B cell (primary cell): ENCODE results near the gene DISP1. TPM values are rescaled to one million over a fixed set of nuclear protein-coding genes. Genes with fewer than 3 reads are reported as not detected.

Experiments
- ATAC-seq: fragments of 200-7000 bp; cut with Tn5 transposase; one replicate; pipeline ENCODE4 v1.10.0; 2021; ENCODE audit warnings: low read depth, mild to moderate bottlenecking, moderate number of reproducible peaks, moderate library complexity
- CTCF ChIA-PET: fragments of 350-600 bp; sonication (Branson Sonifier 250); formaldehyde crosslinking; loops from one replicate; lab custom pipeline; 2021; ENCODE audit warnings: antibody characterized with exemption, inconsistent platforms; lab: Charles Lee
- POLR2A ChIA-PET: fragments of 350-600 bp; sonication (Branson Sonifier 250); formaldehyde crosslinking; loops from one replicate; lab custom pipeline; 2021; ENCODE audit warnings: antibody characterized with exemption; lab: Charles Lee
- DNase-seq: peaks from one replicate; pipeline ENCODE4 v3.0.0; 2013
- H2AFZ ChIP-seq: 2 replicates; pipeline ENCODE4 v1.6.1; 2012; ENCODE audit warnings: mild to moderate bottlenecking, low read depth, low read length; ENCODE audit not compliant: insufficient read depth, poor library complexity, severe bottlenecking
- H3K27ac ChIP-seq, 2 donors: 1 replicate in 1 of 2; 2 replicates in 1 of 2; pipeline ENCODE4 v1.5.1; 2012 to 2013; ENCODE audit warnings: low read length in 2 of 2, mild to moderate bottlenecking in 2 of 2, moderate library complexity in 1 of 2
- H3K27me3 ChIP-seq, 4 experiments: fragments of 200-600 bp in 1 of 4; sonication (generic) in 1 of 4; replicated peaks in 1 of 4; 1 replicate in 2 of 4; 2 replicates in 2 of 4; pipeline versions ENCODE4 v1.6.1 to v1.7.0; 2013 to 2016; ENCODE audit warnings: low read length in 3 of 4, mild to moderate bottlenecking in 2 of 4, mixed read lengths in 1 of 4, moderate library complexity in 1 of 4; ENCODE audit not compliant: insufficient read depth in 4 of 4, control insufficient read depth in 3 of 4; ENCODE audit errors: control extremely low read depth in 1 of 4
- H3K36me3 ChIP-seq, 2 experiments: replicated peaks in 1 of 2; 1 replicate in 1 of 2; 2 replicates in 1 of 2; pipeline versions ENCODE4 v1.6.1 to v1.7.1; 2013; ENCODE audit warnings: low read length in 1 of 2; ENCODE audit not compliant: insufficient read depth in 2 of 2, control insufficient read depth in 1 of 2; ENCODE audit errors: control extremely low read depth in 1 of 2, extremely low read depth in 1 of 2
- H3K4me1 ChIP-seq, 2 donors: fragments of 200-600 bp in 1 of 2; sonication (generic) in 1 of 2; 1 replicate in 1 of 2; 2 replicates in 1 of 2; pipeline versions ENCODE4 v1.5.1 to v1.6.1; 2013 to 2017; ENCODE audit warnings: low read length in 2 of 2; ENCODE audit not compliant: control insufficient read depth in 2 of 2, insufficient read depth in 2 of 2
- H3K4me2 ChIP-seq: replicated peaks from 2 replicates; pipeline ENCODE3; 2012; ENCODE audit warnings: mild to moderate bottlenecking, low read depth, low read length; ENCODE audit not compliant: poor library complexity, severe bottlenecking
- H3K4me3 ChIP-seq, 5 experiments: fragments of 200-600 bp in 1 of 5; sonication (generic) in 1 of 5; 1 replicate in 3 of 5; 2 replicates in 2 of 5; pipeline versions ENCODE4 v1.5.1 to v1.7.0; 2011 to 2016; ENCODE audit warnings: low read length in 4 of 5, mild to moderate bottlenecking in 4 of 5, low read depth in 2 of 5, control low read depth in 1 of 5, moderate library complexity in 1 of 5; ENCODE audit not compliant: insufficient read depth in 1 of 5; ENCODE audit errors: control extremely low read depth in 1 of 5, extremely low read depth in 1 of 5
- H3K79me2 ChIP-seq: fragments of 200-600 bp; sonication (generic); one replicate; pipeline ENCODE4 v1.6.0; 2016; ENCODE audit warnings: low read length; ENCODE audit not compliant: control insufficient read depth, insufficient read depth
- H3K9ac ChIP-seq: fragments of 200-600 bp; sonication (generic); 2 replicates; pipeline ENCODE4 v1.6.1; 2017; ENCODE audit warnings: mild to moderate bottlenecking, low read length, moderate library complexity
- H3K9me3 ChIP-seq, 3 donors: one replicate each; pipeline versions ENCODE4 v1.6.1 to v1.7.1; 2013; ENCODE audit warnings: low read length in 2 of 3; ENCODE audit not compliant: control insufficient read depth in 2 of 3, insufficient read depth in 1 of 3; ENCODE audit errors: control extremely low read depth in 1 of 3
- H4K20me1 ChIP-seq: 2 replicates; pipeline ENCODE4 v1.6.0; 2012; ENCODE audit warnings: mild to moderate bottlenecking, low read length; ENCODE audit not compliant: insufficient read depth, control insufficient read depth, poor library complexity, severe bottlenecking
- H3K27ac Mint-ChIP-seq: one replicate; pipeline ENCODE4 v1.8.0; 2021; ENCODE audit warnings: mixed read lengths
- H3K27me3 Mint-ChIP-seq: one replicate; pipeline ENCODE4 v1.8.0; 2021; ENCODE audit warnings: mixed read lengths
- H3K4me1 Mint-ChIP-seq: one replicate; pipeline ENCODE4 v1.8.0; 2021; ENCODE audit warnings: mixed read lengths
- H3K4me3 Mint-ChIP-seq: one replicate; pipeline ENCODE4 v1.8.0; 2021; ENCODE audit warnings: mixed read lengths
- H3K9me3 Mint-ChIP-seq: one replicate; pipeline ENCODE4 v1.8.0; 2022; ENCODE audit warnings: mixed read lengths; ENCODE audit not compliant: insufficient read depth
- CTCF ChIP-seq: fragments of 200-600 bp; IDR thresholded peaks from one replicate; pipeline ENCODE4 v1.8.0; 2022; ENCODE audit warnings: antibody characterized with exemption, mild to moderate bottlenecking
- EZH2 ChIP-seq: IDR thresholded peaks from 2 replicates; pipeline ENCODE4 v1.6.1; 2012; ENCODE audit warnings: borderline replicate concordance, low read depth, mild to moderate bottlenecking, moderate library complexity, low read length; ENCODE audit not compliant: insufficient read depth, poor library complexity, severe bottlenecking
- WGBS: methylation state at CpG from one replicate; pipeline ENCODE4 v1.1.5; 2013; ENCODE audit warnings: missing lambda C conversion rate; ENCODE audit not compliant: insufficient coverage; 5-methylcytosine and 5-hydroxymethylcytosine counted together
- intact Hi-C: fragments of 100-400 bp; cut with micrococcal nuclease; formaldehyde crosslinking; loops from one replicate; pipeline ENCODE4 v1.10.0; 2022
- polyA plus RNA-seq: library from polyadenylated mRNA; depleted of rRNA; stranded (reverse); fragments of >200 nt; gene quantifications from 2 replicates; pipeline ENCODE4 v1.2.3, GENCODE V29; 2012
- total RNA-seq, 2 donors: library from RNA; stranded (reverse); fragments of 120-200 nt in 1 of 2; gene quantifications; 1 replicate in 1 of 2; 2 replicates in 1 of 2; pipeline versions ENCODE4 v1.2.3 to v1.2.4, GENCODE V29; 2013 to 2022

DISP1 gene
- total and polyA plus RNA-seq, 2 donors (not counting 1 experiment from before 2014, with no cell fraction given), result 6.6 to 12.0 TPM

- Histone ChIP-seq H3K4me2 (no peak overlapping the region), H3K27me3 (no peaks in the 10 kb centered on the region), H3K27ac (no peak overlapping the region), H3K4me1 (peaks cover 20 to 25% of the 10 kb centered on the region in 2 donors), H3K79me2 (no peaks in the 10 kb centered on the region), H2AFZ (no peak overlapping the region), H4K20me1 (no peaks in the 10 kb centered on the region), H3K4me3 (no peak overlapping the region), H3K9me3 (peaks cover 0 to 19% (median 15%) of the 10 kb centered on the region in 3 donors), H3K9ac (no peak overlapping the region), H3K36me3 (no peaks in the 10 kb centered on the region)
- ChIA-PET CTCF (interaction anchor here (1.0 to 9.5 kb wide), 8 partner anchors 14 to 333 kb away, joined by 3 to 120 read pairs (median 6); partner anchors contain the start of genes AIDA, BROX and FAM177B), POLR2A (interaction anchor here (0.6 kb wide), 1 partner anchor 958 kb away, joined by 3 read pairs; no protein-coding TSS in a partner anchor)
- peak overlapping the region; percentile 37 for H3K27ac Mint-ChIP-seq
- H3K27me3 Mint-ChIP-seq, result no peaks in the 10 kb centered on the region
- TF ChIP-seq CTCF, result no peak
- H3K4me3 Mint-ChIP-seq, result no peak overlapping the region
- H3K9me3 Mint-ChIP-seq, result peaks cover 10% of the 10 kb centered on the region
- ATAC-seq (no peak), DNase-seq (no peak)
- intact Hi-C loops, result loop anchor here (5.0 kb wide), 1 partner anchor 37 kb away; no protein-coding TSS in a partner anchor
- WGBS, result no CpG with 5 or more reads among the region's 4 CpGs
- peaks cover 56% of the 10 kb centered on the region for H3K4me1 Mint-ChIP-seq
These were observed 24.3 kb upstream of the DISP1 start for GRCh38 chr1:222790520-222790919.

- ATAC-seq, result no peak
- WGBS, result 92% methylated on average over 3 of the region's 4 CpGs
- H3K27me3 Mint-ChIP-seq, result no peaks in the 10 kb centered on the region
- no peaks in the 10 kb centered on the region for H3K79me2 ChIP-seq
- peak overlapping the region; percentile 16 for H3K27ac Mint-ChIP-seq
- no peaks in the 10 kb centered on the region for H3K27me3 ChIP-seq
- peaks cover 10% of the 10 kb centered on the region for H3K9me3 Mint-ChIP-seq
- H3K9me3 ChIP-seq, result peaks cover 0 to 23% (median 15%) of the 10 kb centered on the region in 3 donors
- H3K4me1 ChIP-seq, result peaks cover 20 to 25% of the 10 kb centered on the region in 2 donors
- POLR2A ChIA-PET, result interaction anchor here (0.6 kb wide), 1 partner anchor 958 kb away, joined by 3 read pairs; no protein-coding TSS in a partner anchor
- no peak overlapping the region for H3K9ac ChIP-seq
- no peak overlapping the region for H3K4me3 ChIP-seq
- no peaks in the 10 kb centered on the region for H4K20me1 ChIP-seq
- peaks cover 53% of the 10 kb centered on the region for H3K4me1 Mint-ChIP-seq
- H3K4me3 Mint-ChIP-seq, result no peak overlapping the region
- H3K36me3 ChIP-seq, result no peaks in the 10 kb centered on the region
- TF ChIP-seq EZH2, result no peak
- TF ChIP-seq CTCF, result no peak
- H3K4me2 ChIP-seq, result no peak overlapping the region
- no peak for DNase-seq
- intact Hi-C loops, result loop anchor here (5.0 kb wide), 1 partner anchor 36 kb away; no protein-coding TSS in a partner anchor
- no peak overlapping the region for H3K27ac ChIP-seq
- CTCF ChIA-PET, result interaction anchor here (1.0 to 9.5 kb wide), 10 partner anchors 14 to 336 kb away, joined by 3 to 120 read pairs (median 6); partner anchors contain the start of genes AIDA, BROX and FAM177B
- H2AFZ ChIP-seq, result no peak overlapping the region
These were observed 23.7 kb upstream of the DISP1 start for GRCh38 chr1:222791006-222791710.
